IMR-90 (cell line): ENCODE data around the gene NDUFS7. TPM values are rescaled to one million over a fixed set of nuclear protein-coding genes. Genes with fewer than 3 reads are reported as not detected.
A peak's percentile ranks its signal among the peaks of the same experiment; 100 is the strongest.

Experiments used
- ATAC-seq: fragments of 200-7000 bp; cut with Tn5 transposase; 2 replicates; pipeline ENCODE4 v1.9.1; 2020; ENCODE audit warnings: low read depth, mild to moderate bottlenecking, moderate library complexity
- BruUV-seq: library from RNA; stranded (reverse); fragments of 400-500 nt; replicated peaks from 2 replicates; lab custom pipeline; 2021; lab: Mats Ljungman, UMichigan
- CTCF ChIA-PET: fragments of 300-600 bp; formaldehyde crosslinking; extraction: SDS; loops from one replicate; lab custom pipeline; 2021; ENCODE audit warnings: antibody characterized with exemption; lab: Yijun Ruan, JAX
- POLR2A ChIA-PET: fragments of 300-600 bp; sonication (Branson Sonifier 250); formaldehyde crosslinking; loops from one replicate; lab custom pipeline; 2022; ENCODE audit warnings: antibody characterized with exemption; ENCODE audit not compliant: unreplicated experiment; lab: Charles Lee
- DNase-seq: peaks from one replicate; pipeline ENCODE4 v3.0.0; 2013
- H2AFZ ChIP-seq: replicated peaks from 2 replicates; pipeline ENCODE3; 2013; ENCODE audit warnings: low read length, mild to moderate bottlenecking; ENCODE audit not compliant: poor library complexity
- H2AK5ac ChIP-seq: 2 replicates; pipeline ENCODE4 v1.6.1; 2013; ENCODE audit warnings: low read depth, low read length, inconsistent platforms
- H2AK9ac ChIP-seq: replicated peaks from 2 replicates; pipeline ENCODE3; 2013; ENCODE audit warnings: mild to moderate bottlenecking, low read depth, low read length, moderate library complexity; ENCODE audit not compliant: poor library complexity
- H2BK120ac ChIP-seq: 2 replicates; pipeline ENCODE4 v1.6.1; 2013; ENCODE audit warnings: low read depth, low read length, inconsistent platforms
- H2BK15ac ChIP-seq: 3 replicates; pipeline ENCODE4 v1.6.1; 2013; ENCODE audit warnings: low read depth, low read length, inconsistent platforms
- H2BK20ac ChIP-seq: 2 replicates; pipeline ENCODE4 v1.6.1; 2013; ENCODE audit warnings: low read depth, mild to moderate bottlenecking, inconsistent platforms, low read length, moderate library complexity
- H2BK5ac ChIP-seq: 2 replicates; pipeline ENCODE4 v1.6.1; 2013; ENCODE audit warnings: mild to moderate bottlenecking, low read depth, low read length, inconsistent platforms; ENCODE audit not compliant: poor library complexity, severe bottlenecking
- H3K14ac ChIP-seq: replicated peaks from 2 replicates; pipeline ENCODE4 v1.6.1; 2013; ENCODE audit warnings: low read depth, low read length, inconsistent platforms
- H3K18ac ChIP-seq: 2 replicates; pipeline ENCODE4 v1.6.1; 2013; ENCODE audit warnings: low read depth, low read length, control low read depth
- H3K23ac ChIP-seq: 2 replicates; pipeline ENCODE4 v1.6.1; 2013; ENCODE audit warnings: low read depth, low read length, inconsistent platforms
- H3K27ac ChIP-seq: 2 replicates; pipeline ENCODE4 v1.5.1; 2013; ENCODE audit warnings: mild to moderate bottlenecking, control low read depth, low read length; ENCODE audit not compliant: insufficient read depth
- H3K27me3 ChIP-seq: 2 replicates; pipeline ENCODE4 v1.6.1; 2013; ENCODE audit warnings: low read length; ENCODE audit not compliant: control insufficient read depth, insufficient read depth
- H3K36me3 ChIP-seq: 2 replicates; pipeline ENCODE4 v1.6.1; 2013; ENCODE audit warnings: low read length, mixed read lengths; ENCODE audit not compliant: control insufficient read depth, insufficient read depth
- H3K4ac ChIP-seq: 2 replicates; pipeline ENCODE4 v1.6.1; 2013; ENCODE audit warnings: low read depth, low read length, inconsistent platforms
- H3K4me1 ChIP-seq: 2 replicates; pipeline ENCODE4 v1.6.1; 2013; ENCODE audit warnings: low read length, mixed read lengths; ENCODE audit not compliant: control insufficient read depth, insufficient read depth
- H3K4me2 ChIP-seq: 2 replicates; pipeline ENCODE4 v1.6.1; 2013; ENCODE audit warnings: low read depth, mild to moderate bottlenecking, control low read depth, low read length, moderate library complexity
- H3K4me3 ChIP-seq: 2 replicates; pipeline ENCODE4 v1.5.1; 2013; ENCODE audit warnings: low read depth, mild to moderate bottlenecking, control low read depth, low read length, moderate library complexity; ENCODE audit not compliant: insufficient read depth
- H3K56ac ChIP-seq: 2 replicates; pipeline ENCODE4 v1.6.1; 2013; ENCODE audit warnings: low read length, inconsistent platforms; ENCODE audit not compliant: insufficient read depth; ENCODE audit errors: extremely low read depth
- H3K79me1 ChIP-seq, 2 experiments: 2 replicates each; pipeline ENCODE4 v1.6.1; 2013; ENCODE audit warnings: low read length in 2 of 2, inconsistent platforms in 1 of 2, low read depth in 1 of 2
- H3K9ac ChIP-seq: 2 replicates; pipeline ENCODE4 v1.6.1; 2013; ENCODE audit warnings: low read depth, low read length, control low read depth
- H3K9me1 ChIP-seq: 2 replicates; pipeline ENCODE4 v1.6.1; 2013; ENCODE audit warnings: low read length, inconsistent platforms; ENCODE audit not compliant: insufficient read depth
- H3K9me3 ChIP-seq: 2 replicates; pipeline ENCODE4 v1.6.1; 2013; ENCODE audit warnings: low read length; ENCODE audit not compliant: control insufficient read depth, insufficient read depth
- H4K20me1 ChIP-seq: 2 replicates; pipeline ENCODE4 v1.6.1; 2013; ENCODE audit warnings: low read length, inconsistent platforms; ENCODE audit not compliant: insufficient read depth
- H4K5ac ChIP-seq: 2 replicates; pipeline ENCODE4 v1.6.1; 2013; ENCODE audit warnings: mild to moderate bottlenecking, low read depth, low read length, control low read depth
- H4K8ac ChIP-seq, 2 experiments: 2 replicates each; pipeline ENCODE4 v1.6.1; 2013; ENCODE audit warnings: low read depth in 2 of 2, low read length in 2 of 2, control low read depth in 1 of 2, inconsistent platforms in 1 of 2
- H4K91ac ChIP-seq: 2 replicates; pipeline ENCODE4 v1.6.1; 2013; ENCODE audit warnings: low read depth, low read length, inconsistent platforms; ENCODE audit not compliant: insufficient read depth
- BHLHE40 ChIP-seq: fragments of 150-350 bp; IDR thresholded peaks from 2 replicates; pipeline ENCODE4 v1.6.1; 2016; ENCODE audit warnings: mild to moderate bottlenecking, low read depth, low read length
- CEBPB ChIP-seq: IDR thresholded peaks from 2 replicates; pipeline ENCODE4 v1.6.1; 2012; ENCODE audit warnings: low read depth, low read length, improper control_type of control experiment
- CHD1 ChIP-seq: IDR thresholded peaks from 2 replicates; pipeline ENCODE4 v1.6.1; 2012; ENCODE audit warnings: low read depth, low read length, improper control_type of control experiment
- CTCF ChIP-seq: conservative IDR thresholded peaks from 2 replicates; pipeline ENCODE4 v1.5.1; 2012; ENCODE audit warnings: mild to moderate bottlenecking, low read depth, low read length, improper control_type of control experiment
- FOS ChIP-seq: fragments of 150-350 bp; IDR thresholded peaks from 2 replicates; pipeline ENCODE4 v1.6.1; 2016; ENCODE audit warnings: low read depth, low read length
- MAFK ChIP-seq: IDR thresholded peaks from 2 replicates; pipeline ENCODE4 v1.6.1; 2012; ENCODE audit warnings: low read depth, low read length, improper control_type of control experiment
- MXI1 ChIP-seq: IDR thresholded peaks from 2 replicates; pipeline ENCODE4 v1.6.1; 2012; ENCODE audit warnings: low read depth, mild to moderate bottlenecking, low read length, moderate library complexity, borderline replicate concordance
- NFE2L2 ChIP-seq: fragments of 150-350 bp; IDR thresholded peaks from 2 replicates; pipeline ENCODE4 v1.6.1; 2016; ENCODE audit warnings: low read depth, mild to moderate bottlenecking, low read length
- POLR2A ChIP-seq: IDR thresholded peaks from 2 replicates; pipeline ENCODE4 v1.6.1; 2012; ENCODE audit warnings: mild to moderate bottlenecking, low read depth, low read length
- RAD21 ChIP-seq: IDR thresholded peaks from 2 replicates; pipeline ENCODE4 v1.6.1; 2012; ENCODE audit warnings: low read length, improper control_type of control experiment
- RCOR1 ChIP-seq: IDR thresholded peaks from 2 replicates; pipeline ENCODE4 v1.6.1; 2012; ENCODE audit warnings: mild to moderate bottlenecking, low read length, improper control_type of control experiment; ENCODE audit not compliant: insufficient replicate concordance
- RFX5 ChIP-seq: IDR thresholded peaks from 2 replicates; pipeline ENCODE4 v1.8.0; 2012; ENCODE audit warnings: low read depth, mild to moderate bottlenecking, low read length, moderate library complexity
- WGBS, 2 experiments: methylation state at CpG; one replicate each; pipeline versions ENCODE4 v1.1.5 to v1.1.7; 2013; ENCODE audit warnings: missing lambda C conversion rate in 2 of 2; ENCODE audit not compliant: insufficient read length in 1 of 2; ENCODE audit errors: extremely low coverage in 2 of 2; 5-methylcytosine and 5-hydroxymethylcytosine counted together
- dilution Hi-C: fragments of 300-500 bp; cut with HindIII; formaldehyde crosslinking; loops from one replicate; pipeline ENCODE4 v1.14.3; 2018; ENCODE audit warnings: low sequenced_read_pairs; ENCODE audit not compliant: unreplicated experiment
- in situ Hi-C: fragments of 300-500 bp; cut with MboI; formaldehyde crosslinking; loops from 3 replicates; pipeline ENCODE4 v1.14.3; 2019; ENCODE audit warnings: low sequenced_read_pairs, inconsistent platforms, mixed read lengths
- intact Hi-C: fragments of 100-400 bp; cut with micrococcal nuclease; formaldehyde crosslinking; loops from 2 replicates; pipeline ENCODE4 v1.10.0; 2022
- polyA plus RNA-seq, 3 experiments: library from polyadenylated mRNA; depleted of rRNA; stranded (reverse); fragments of >200 nt; gene quantifications; 2 replicates each; pipeline ENCODE4 v1.2.3, GENCODE V29; 2012; ENCODE audit warnings: low replicate concordance in 1 of 3
- total RNA-seq: library from RNA; depleted of rRNA; stranded (reverse); fragments of >200 nt; gene quantifications from 2 replicates; pipeline ENCODE4 v1.2.3, GENCODE V29; 2012
- TF ChIP-seq, protein P1 (sequence below): fragments of 150-350 bp; IDR thresholded peaks from 2 replicates; pipeline ENCODE4 v1.6.1; 2016; ENCODE audit warnings: low read depth, mild to moderate bottlenecking, low read length, moderate library complexity, borderline replicate concordance
- TF ChIP-seq, protein P2 (sequence below): fragments of 150-350 bp; IDR thresholded peaks from 2 replicates; pipeline ENCODE4 v1.6.1; 2017; ENCODE audit warnings: mild to moderate bottlenecking, antibody characterized with exemption, low read length, low read depth

NDUFS7 gene
- total and polyA plus RNA-seq, 2 of the 4 experiments (the other 2 are of a cell fraction): 60.8 to 136 TPM

DNA sequence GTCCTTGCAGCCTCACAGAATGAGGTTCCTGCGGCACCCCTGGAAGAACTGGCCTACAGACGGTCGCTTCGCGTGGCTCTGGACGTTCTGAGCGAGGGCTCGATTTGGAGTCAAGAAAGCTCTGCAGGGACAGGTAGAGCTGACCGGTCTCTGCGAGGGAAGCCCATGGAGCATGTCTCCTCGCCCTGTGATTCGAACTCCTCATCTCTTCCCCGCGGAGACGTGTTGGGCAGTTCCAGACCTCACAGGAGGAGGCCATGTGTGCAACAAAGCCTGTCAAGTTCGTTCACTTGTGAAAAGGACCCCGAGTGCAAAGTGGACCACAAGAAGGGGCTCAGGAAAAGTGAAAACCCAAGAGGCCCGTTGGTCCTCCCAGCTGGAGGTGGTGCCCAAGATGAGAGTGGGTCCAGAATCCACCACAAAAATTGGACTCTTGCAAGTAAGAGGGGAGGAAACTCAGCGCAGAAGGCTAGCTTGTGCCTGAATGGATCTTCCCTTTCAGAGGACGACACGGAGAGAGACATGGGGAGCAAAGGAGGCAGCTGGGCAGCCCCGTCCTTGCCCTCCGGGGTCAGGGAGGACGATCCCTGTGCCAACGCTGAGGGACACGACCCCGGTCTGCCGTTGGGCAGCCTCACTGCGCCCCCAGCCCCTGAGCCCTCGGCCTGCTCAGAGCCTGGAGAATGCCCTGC, 23.4 kb upstream of the NDUFS7 start:
- H3K23ac ChIP-seq: peak overlapping the region; percentile 26
- H4K5ac ChIP-seq: peak overlapping the region; percentile 21; the same call in 1 of the 2 replicates
- dilution Hi-C loops: no loop called here
- H3K4me3 ChIP-seq: no peak overlapping the region
- peaks cover 7 to 69% of the 10 kb centered on the region in 2 experiments for H3K79me1 ChIP-seq
- H4K91ac ChIP-seq: peak overlapping the region; percentile 69
- 0 out of 2 replicates have a peak overlapping the region, but pooled peaks have one; percentile 1 for H2BK20ac ChIP-seq
- no peak overlapping the region; the same call in 1 of the 2 replicates for H3K9ac ChIP-seq
- in situ Hi-C loops: loop anchor here (5.0 kb wide), 1 partner anchor 78 kb away; no protein-coding TSS in a partner anchor
- no peaks in the 10 kb centered on the region for H3K27me3 ChIP-seq
- 78% methylated on average over 20 of the region's 30 CpGs; no CpG with 5 or more reads in 1 of the 2 experiments for WGBS, 2 experiments
- H2BK120ac ChIP-seq: peak overlapping the region; percentile 45
- peaks cover 4% of the 10 kb centered on the region for H4K20me1 ChIP-seq
- peak overlapping the region; percentile 18 for H2AK5ac ChIP-seq
- H3K4me1 ChIP-seq: peaks cover 19% of the 10 kb centered on the region
- no peak for DNase-seq
- H4K8ac ChIP-seq: peak overlapping the region in 1 of 2 experiments; percentile 72; a peak in 2 of 4 replicates
- no peak overlapping the region for H3K56ac ChIP-seq
- peak overlapping the region; percentile 34 for H2BK5ac ChIP-seq
- ATAC-seq: peak; percentile 3; the same call in 1 of the 2 replicates
- H2AK9ac ChIP-seq: peak overlapping the region; percentile 12
- H2AFZ ChIP-seq: peak overlapping the region; percentile 71
- POLR2A ChIA-PET: no interaction called here
- H3K4ac ChIP-seq: peak overlapping the region; percentile 61
- H2BK15ac ChIP-seq: peak overlapping the region; percentile 9; the same call in 1 of the 3 replicates
- H3K14ac ChIP-seq: peak overlapping the region; percentile 34; the same call in 1 of the 2 replicates
- H3K9me1 ChIP-seq: peaks cover 13% of the 10 kb centered on the region
- CTCF ChIA-PET: no interaction called here
- intact Hi-C loops: loop anchor here (5.0 kb wide), 1 partner anchor 83 kb away; the partner anchor contains the start of gene FAM174C
- H3K9me3 ChIP-seq: no peaks in the 10 kb centered on the region
- H3K4me2 ChIP-seq: no peak overlapping the region; the same call in 1 of the 2 replicates
- no TSS peak for BruUV-seq
- peaks cover 39% of the 10 kb centered on the region for H3K36me3 ChIP-seq
- H3K27ac ChIP-seq: peak overlapping the region; percentile 41
- H3K18ac ChIP-seq: no peak overlapping the region; the same call in 1 of the 2 replicates
- TF ChIP-seq FOS: no peak
- no peak for TF ChIP-seq POLR2A
- TF ChIP-seq RFX5: no peak
- no peak for TF ChIP-seq NFE2L2
- no peak for TF ChIP-seq CHD1
- TF ChIP-seq CTCF: no peak
- no peak for TF ChIP-seq MXI1
- TF ChIP-seq CEBPB: no peak
- TF ChIP-seq RCOR1: no peak
- TF ChIP-seq MAFK: no peak
- TF ChIP-seq, protein P1, sequence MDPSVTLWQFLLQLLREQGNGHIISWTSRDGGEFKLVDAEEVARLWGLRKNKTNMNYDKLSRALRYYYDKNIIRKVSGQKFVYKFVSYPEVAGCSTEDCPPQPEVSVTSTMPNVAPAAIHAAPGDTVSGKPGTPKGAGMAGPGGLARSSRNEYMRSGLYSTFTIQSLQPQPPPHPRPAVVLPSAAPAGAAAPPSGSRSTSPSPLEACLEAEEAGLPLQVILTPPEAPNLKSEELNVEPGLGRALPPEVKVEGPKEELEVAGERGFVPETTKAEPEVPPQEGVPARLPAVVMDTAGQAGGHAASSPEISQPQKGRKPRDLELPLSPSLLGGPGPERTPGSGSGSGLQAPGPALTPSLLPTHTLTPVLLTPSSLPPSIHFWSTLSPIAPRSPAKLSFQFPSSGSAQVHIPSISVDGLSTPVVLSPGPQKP: no peak
- no peak for TF ChIP-seq RAD21
- TF ChIP-seq, protein P2, sequence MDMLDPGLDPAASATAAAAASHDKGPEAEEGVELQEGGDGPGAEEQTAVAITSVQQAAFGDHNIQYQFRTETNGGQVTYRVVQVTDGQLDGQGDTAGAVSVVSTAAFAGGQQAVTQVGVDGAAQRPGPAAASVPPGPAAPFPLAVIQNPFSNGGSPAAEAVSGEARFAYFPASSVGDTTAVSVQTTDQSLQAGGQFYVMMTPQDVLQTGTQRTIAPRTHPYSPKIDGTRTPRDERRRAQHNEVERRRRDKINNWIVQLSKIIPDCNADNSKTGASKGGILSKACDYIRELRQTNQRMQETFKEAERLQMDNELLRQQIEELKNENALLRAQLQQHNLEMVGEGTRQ: no peak
- TF ChIP-seq BHLHE40: no peak
